ENCODE results near the gene RASL10A.

Gene RASL10A

DNA sequence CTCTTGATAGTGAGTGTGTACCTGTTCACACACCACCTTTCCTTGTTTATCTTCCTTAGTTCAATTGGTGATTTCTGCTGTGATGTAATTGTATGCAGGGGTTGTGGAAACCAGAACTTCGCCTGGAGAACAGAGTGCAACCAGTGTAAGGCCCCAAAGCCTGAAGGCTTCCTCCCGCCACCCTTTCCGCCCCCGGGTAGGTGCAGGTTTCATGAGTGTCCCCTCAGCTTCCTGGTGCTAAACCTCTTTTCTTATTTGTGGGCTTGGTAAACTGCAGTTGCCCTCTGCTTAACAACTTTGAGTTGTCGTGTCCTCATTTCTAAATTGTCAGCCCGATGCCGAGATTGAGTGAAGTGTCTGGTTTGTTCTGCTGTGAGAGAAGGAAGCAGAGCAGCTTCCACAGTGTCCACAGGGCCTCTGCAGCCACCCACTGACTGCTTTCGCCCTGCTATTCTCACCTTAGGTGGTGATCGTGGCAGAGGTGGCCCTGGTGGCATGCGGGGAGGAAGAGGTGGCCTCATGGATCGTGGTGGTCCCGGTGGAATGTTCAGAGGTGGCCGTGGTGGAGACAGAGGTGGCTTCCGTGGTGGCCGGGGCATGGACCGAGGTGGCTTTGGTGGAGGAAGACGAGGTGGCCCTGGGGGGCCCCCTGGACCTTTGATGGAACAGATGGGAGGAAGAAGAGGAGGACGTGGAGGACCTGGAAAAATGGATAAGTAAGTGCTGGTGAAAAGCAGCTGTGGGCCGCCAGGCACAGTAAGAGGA, 16.2 kb downstream of the RASL10A start:
- no peak overlapping the region for H3K4me3 ChIP-seq
- no peak for DNase-seq (ENCODE audit: low spot score)
- no peak overlapping the region for H3K27ac ChIP-seq
- TF ChIP-seq, protein P1, sequence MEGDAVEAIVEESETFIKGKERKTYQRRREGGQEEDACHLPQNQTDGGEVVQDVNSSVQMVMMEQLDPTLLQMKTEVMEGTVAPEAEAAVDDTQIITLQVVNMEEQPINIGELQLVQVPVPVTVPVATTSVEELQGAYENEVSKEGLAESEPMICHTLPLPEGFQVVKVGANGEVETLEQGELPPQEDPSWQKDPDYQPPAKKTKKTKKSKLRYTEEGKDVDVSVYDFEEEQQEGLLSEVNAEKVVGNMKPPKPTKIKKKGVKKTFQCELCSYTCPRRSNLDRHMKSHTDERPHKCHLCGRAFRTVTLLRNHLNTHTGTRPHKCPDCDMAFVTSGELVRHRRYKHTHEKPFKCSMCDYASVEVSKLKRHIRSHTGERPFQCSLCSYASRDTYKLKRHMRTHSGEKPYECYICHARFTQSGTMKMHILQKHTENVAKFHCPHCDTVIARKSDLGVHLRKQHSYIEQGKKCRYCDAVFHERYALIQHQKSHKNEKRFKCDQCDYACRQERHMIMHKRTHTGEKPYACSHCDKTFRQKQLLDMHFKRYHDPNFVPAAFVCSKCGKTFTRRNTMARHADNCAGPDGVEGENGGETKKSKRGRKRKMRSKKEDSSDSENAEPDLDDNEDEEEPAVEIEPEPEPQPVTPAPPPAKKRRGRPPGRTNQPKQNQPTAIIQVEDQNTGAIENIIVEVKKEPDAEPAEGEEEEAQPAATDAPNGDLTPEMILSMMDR (IDR thresholded peaks at IDR 0.05) = no peak

DNA sequence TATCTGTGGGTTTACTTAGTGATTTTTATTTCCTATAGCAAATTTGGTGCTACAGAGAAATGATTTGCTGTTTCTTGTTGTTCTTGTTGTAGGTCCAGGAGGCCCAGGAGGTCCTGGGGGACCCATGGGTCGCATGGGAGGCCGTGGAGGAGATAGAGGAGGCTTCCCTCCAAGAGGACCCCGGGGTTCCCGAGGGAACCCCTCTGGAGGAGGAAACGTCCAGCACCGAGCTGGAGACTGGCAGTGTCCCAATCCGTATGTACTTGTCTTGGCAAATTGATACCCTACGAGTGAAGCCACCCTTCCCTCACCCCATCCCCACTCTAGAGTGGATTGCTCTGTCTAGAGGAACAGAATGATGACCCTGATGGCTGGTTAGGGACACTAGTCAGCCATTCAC, 16.9 kb downstream of the RASL10A start:
- TF ChIP-seq, protein P1 (IDR thresholded peaks at IDR 0.05) = no peak
- H3K27ac ChIP-seq = no peak overlapping the region
- H3K4me3 ChIP-seq = no peak overlapping the region
- DNase-seq (ENCODE audit: low spot score) = no peak

DNA sequence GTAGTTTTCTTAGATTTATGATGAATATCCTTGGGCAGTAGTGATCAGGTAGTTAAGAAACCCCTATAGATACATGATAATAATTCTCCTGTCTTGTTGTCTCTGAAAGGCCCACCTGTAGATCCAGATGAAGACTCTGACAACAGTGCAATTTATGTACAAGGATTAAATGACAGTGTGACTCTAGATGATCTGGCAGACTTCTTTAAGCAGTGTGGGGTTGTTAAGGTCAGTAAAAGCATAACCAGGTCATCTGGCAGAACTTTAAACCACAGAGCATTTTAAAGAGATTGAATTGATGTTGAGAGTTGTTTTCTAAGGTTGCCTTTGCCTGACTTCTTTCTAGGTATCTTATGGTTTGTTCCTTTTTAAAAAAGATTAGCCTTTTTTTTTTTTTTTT, 23.1 kb downstream of the RASL10A start:
- Histone ChIP-seq H3K4me3 (no peak overlapping the region), H3K27ac (no peak overlapping the region)
- TF ChIP-seq, protein P1 (IDR thresholded peaks at IDR 0.05) = no peak
- no peak for DNase-seq (ENCODE audit: low spot score)

DNA sequence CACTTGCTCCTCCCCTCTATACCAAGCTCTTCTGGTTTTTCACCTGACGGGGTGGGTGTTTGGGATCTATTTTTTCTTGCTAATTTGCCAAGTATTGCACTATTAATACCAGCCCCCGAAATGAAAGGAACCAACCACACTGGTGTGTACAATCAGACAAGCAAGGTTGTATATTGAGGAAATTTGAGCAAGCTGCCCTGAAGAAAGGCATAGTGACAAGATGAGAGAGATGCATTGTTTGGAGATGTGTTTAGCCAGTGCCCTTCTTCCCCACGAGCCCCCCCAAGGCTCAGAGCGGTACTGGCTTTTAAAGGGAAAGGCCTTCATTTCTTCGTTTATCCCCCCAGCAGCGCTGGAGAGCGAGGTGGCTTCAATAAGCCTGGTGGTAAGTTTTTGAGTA, 24.3 kb downstream of the RASL10A start:
- no peak overlapping the region for H3K27ac ChIP-seq
- DNase-seq (ENCODE audit: low spot score) = no peak
- TF ChIP-seq, protein P1 (IDR thresholded peaks at IDR 0.05) = no peak
- H3K4me3 ChIP-seq = no peak overlapping the region

DNA sequence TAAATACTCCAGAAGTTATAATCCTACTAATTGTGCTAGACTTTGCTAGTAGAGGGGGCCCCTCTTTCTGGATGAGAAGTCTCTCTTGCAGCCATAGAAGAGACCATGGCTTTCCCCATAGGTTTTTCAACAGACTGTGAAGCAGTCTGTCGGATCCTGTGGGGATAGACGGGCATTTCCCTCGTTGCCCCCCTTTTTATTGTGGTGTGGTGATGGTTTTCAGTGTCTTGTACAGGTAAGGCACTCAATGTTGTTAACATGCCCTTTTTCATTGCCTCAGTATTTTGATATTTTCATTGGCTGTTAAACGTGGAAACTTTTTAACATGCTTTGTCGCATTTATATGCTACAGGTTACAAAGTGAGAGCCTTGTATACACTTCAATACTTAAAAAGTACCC, 25.4 kb downstream of the RASL10A start:
- Histone ChIP-seq H3K4me3 (no peak overlapping the region), H3K27ac (no peak overlapping the region)
- DNase-seq (ENCODE audit: low spot score) = no peak
- TF ChIP-seq, protein P1 (IDR thresholded peaks at IDR 0.05) = no peak

DNA sequence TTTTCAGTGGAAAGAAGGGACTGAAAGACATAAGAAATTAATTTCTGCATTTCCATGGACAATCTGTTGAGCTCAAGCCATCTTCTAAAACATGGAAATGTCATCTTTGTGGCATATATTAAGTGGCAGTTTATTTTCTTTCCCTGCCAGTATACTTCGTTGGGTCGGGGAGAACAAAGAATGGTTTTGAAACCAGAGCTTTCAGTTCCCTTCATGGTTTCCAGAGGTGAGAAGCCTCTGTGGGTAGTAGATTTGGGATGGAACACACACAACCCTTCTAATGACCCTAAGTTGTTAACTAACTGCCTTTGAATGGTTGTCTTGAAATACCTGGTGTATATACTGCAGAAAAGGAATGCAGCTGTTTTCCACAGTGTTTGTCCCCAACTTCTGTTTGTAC, 26.7 kb downstream of the RASL10A start:
- H3K27ac ChIP-seq = no peak overlapping the region
- DNase-seq (ENCODE audit: low spot score) = no peak
- TF ChIP-seq, protein P1 (IDR thresholded peaks at IDR 0.05) = no peak

DNA sequence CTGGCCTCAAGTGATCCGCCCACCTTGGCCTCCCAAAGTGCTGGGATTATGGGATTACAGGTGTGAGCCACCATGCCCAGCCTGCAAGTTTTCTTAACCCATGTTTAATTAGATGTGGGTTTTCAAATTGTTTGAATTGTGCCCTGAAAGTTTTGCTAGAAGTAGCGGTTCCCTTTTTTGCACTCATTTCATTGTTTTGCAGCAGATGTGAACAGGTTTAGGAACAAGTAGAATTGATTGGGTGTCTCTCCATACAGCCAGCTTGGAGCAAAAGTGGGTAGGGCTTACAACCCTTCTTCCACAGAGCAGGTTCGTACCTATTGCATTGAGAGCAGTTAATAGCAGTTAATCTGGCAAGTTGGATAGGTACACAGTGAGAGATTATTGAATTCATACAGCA, 31.3 kb downstream of the RASL10A start:
- TF ChIP-seq, protein P1 (IDR thresholded peaks at IDR 0.05) = no peak

More for the DNA sequence above, 26.7 kb downstream of the RASL10A start:
- no peak overlapping the region for H3K4me3 ChIP-seq

More for the DNA sequence above, 31.3 kb downstream of the RASL10A start:
- no peak for DNase-seq (ENCODE audit: low spot score)
- Histone ChIP-seq H3K4me3 (no peak overlapping the region), H3K27ac (no peak overlapping the region)

Measured in coronary artery (tissue), 2 donors.